H9 (cell line): ENCODE measurements around the gene ULK2. TPM values are rescaled to one million over a fixed set of nuclear protein-coding genes. Genes with fewer than 3 reads are reported as not detected.

Source experiments
- DNase-seq: peaks from one replicate; pipeline ENCODE4 v3.0.0-alpha.2; 2017
- H2AFZ ChIP-seq: one replicate; pipeline ENCODE4 v1.6.1; 2013; ENCODE audit warnings: mild to moderate bottlenecking, low read length, control low read depth, moderate library complexity
- H2AK5ac ChIP-seq: 2 replicates; pipeline ENCODE4 v1.6.1; 2013; ENCODE audit warnings: low read length, control low read depth, mixed read lengths; ENCODE audit not compliant: insufficient read length
- H2BK120ac ChIP-seq: one replicate; pipeline ENCODE4 v1.6.1; 2013; ENCODE audit warnings: low read depth, mild to moderate bottlenecking, low read length, control low read depth, inconsistent platforms; ENCODE audit not compliant: poor library complexity, severe bottlenecking
- H2BK12ac ChIP-seq: 2 replicates; pipeline ENCODE4 v1.6.1; 2013; ENCODE audit warnings: low read length, control low read depth, mixed read lengths, low read depth; ENCODE audit not compliant: insufficient read length
- H2BK15ac ChIP-seq: 2 replicates; pipeline ENCODE4 v1.6.1; 2013; ENCODE audit warnings: low read depth, low read length, control low read depth
- H2BK20ac ChIP-seq: one replicate; pipeline ENCODE4 v1.6.1; 2013; ENCODE audit warnings: low read depth, mild to moderate bottlenecking, low read length, control low read depth, inconsistent platforms; ENCODE audit not compliant: poor library complexity, severe bottlenecking
- H2BK5ac ChIP-seq: 2 replicates; pipeline ENCODE4 v1.6.1; 2013; ENCODE audit warnings: low read length, control low read depth, mixed read lengths; ENCODE audit not compliant: insufficient read length
- H3K14ac ChIP-seq: 2 replicates; pipeline ENCODE4 v1.6.1; 2013; ENCODE audit warnings: low read length, control low read depth; ENCODE audit not compliant: insufficient read depth
- H3K18ac ChIP-seq: 2 replicates; pipeline ENCODE4 v1.6.1; 2013; ENCODE audit warnings: low read depth, mild to moderate bottlenecking, mixed read lengths, low read length, control low read depth; ENCODE audit not compliant: insufficient read length
- H3K23ac ChIP-seq: 2 replicates; pipeline ENCODE4 v1.6.1; 2013; ENCODE audit warnings: low read length, control low read depth, mixed read lengths, low read depth; ENCODE audit not compliant: insufficient read length
- H3K23me2 ChIP-seq: 2 replicates; pipeline ENCODE4 v1.6.1; 2013; ENCODE audit warnings: low read depth, mild to moderate bottlenecking, mixed read lengths, low read length, control low read depth; ENCODE audit not compliant: insufficient read length, poor library complexity, severe bottlenecking
- H3K27ac ChIP-seq: 2 replicates; pipeline ENCODE4 v1.5.1; 2013; ENCODE audit warnings: low read length, control low read depth, mixed read lengths, low read depth; ENCODE audit not compliant: insufficient read length
- H3K27me3 ChIP-seq: 2 replicates; pipeline ENCODE4 v1.6.1; 2013; ENCODE audit warnings: low read length, control low read depth, inconsistent platforms; ENCODE audit not compliant: insufficient read depth
- H3K4ac ChIP-seq: 2 replicates; pipeline ENCODE4 v1.6.1; 2013; ENCODE audit warnings: low read depth, mild to moderate bottlenecking, control low read depth, inconsistent platforms, low read length, moderate library complexity
- H3K4me1 ChIP-seq: 2 replicates; pipeline ENCODE4 v1.6.1; 2013; ENCODE audit warnings: low read length, control low read depth, inconsistent platforms; ENCODE audit not compliant: insufficient read depth
- H3K4me2 ChIP-seq: 2 replicates; pipeline ENCODE4 v1.6.1; 2013; ENCODE audit warnings: low read length, control low read depth, mixed read lengths; ENCODE audit not compliant: insufficient read length, insufficient read depth
- H3K56ac ChIP-seq: 2 replicates; pipeline ENCODE4 v1.6.1; 2013; ENCODE audit warnings: low read depth, mild to moderate bottlenecking, mixed read lengths, low read length, control low read depth; ENCODE audit not compliant: insufficient read length
- H3K79me1 ChIP-seq: 2 replicates; pipeline ENCODE4 v1.6.1; 2013; ENCODE audit warnings: low read depth, mild to moderate bottlenecking, moderate library complexity, low read length, control low read depth, inconsistent platforms; ENCODE audit not compliant: insufficient read depth, poor library complexity, severe bottlenecking
- H3K79me2 ChIP-seq: 2 replicates; pipeline ENCODE4 v1.6.1; 2013; ENCODE audit warnings: low read length, control low read depth, inconsistent platforms; ENCODE audit not compliant: insufficient read depth
- H3K9ac ChIP-seq: 2 replicates; pipeline ENCODE4 v1.6.1; 2013; ENCODE audit warnings: low read length, control low read depth, mixed read lengths; ENCODE audit not compliant: insufficient read length; ENCODE audit errors: extremely low read depth
- H3K9me3 ChIP-seq: one replicate; pipeline ENCODE4 v1.6.1; 2013; ENCODE audit warnings: low read depth, low read length, inconsistent platforms; ENCODE audit not compliant: control insufficient read depth
- H3T11ph ChIP-seq: one replicate; pipeline ENCODE4 v1.6.1; 2013; ENCODE audit warnings: mild to moderate bottlenecking, low read length, control low read depth, inconsistent platforms
- H4K20me1 ChIP-seq: one replicate; pipeline ENCODE4 v1.6.1; 2013; ENCODE audit not compliant: control insufficient read depth, insufficient read length, insufficient read depth
- H4K5ac ChIP-seq: 2 replicates; pipeline ENCODE4 v1.6.1; 2013; ENCODE audit warnings: low read depth, mild to moderate bottlenecking, mixed read lengths, low read length, control low read depth; ENCODE audit not compliant: insufficient read length
- H4K8ac ChIP-seq: replicated peaks from 2 replicates; pipeline ENCODE4 v1.6.1; 2013; ENCODE audit warnings: low read length, control low read depth, mixed read lengths, low read depth; ENCODE audit not compliant: insufficient read length
- H4K91ac ChIP-seq: 2 replicates; pipeline ENCODE4 v1.6.1; 2013; ENCODE audit warnings: low read depth, mild to moderate bottlenecking, moderate library complexity, mixed read lengths, low read length, control low read depth; ENCODE audit not compliant: insufficient read length
- H3K27ac Mint-ChIP-seq, 3 experiments: 2 replicates in 2 of 3; 3 replicates in 1 of 3; pipeline ENCODE4 v1.8.0; 2020 to 2021; ENCODE audit warnings: mixed read lengths in 3 of 3, mild to moderate bottlenecking in 1 of 3, moderate library complexity in 1 of 3
- H3K27me3 Mint-ChIP-seq: 2 replicates; pipeline ENCODE4 v1.8.0; 2021; ENCODE audit warnings: low read depth, mild to moderate bottlenecking, moderate library complexity, mixed read lengths
- H3K36me3 Mint-ChIP-seq, 3 experiments: 2 replicates in 2 of 3; 3 replicates in 1 of 3; pipeline ENCODE4 v1.8.0; 2020 to 2021; ENCODE audit warnings: low read depth in 3 of 3, mixed read lengths in 3 of 3; ENCODE audit not compliant: insufficient read depth in 1 of 3
- H3K4me1 Mint-ChIP-seq, 2 experiments: 2 replicates each; pipeline ENCODE4 v1.8.0; 2020; ENCODE audit warnings: mixed read lengths in 2 of 2
- H3K4me3 Mint-ChIP-seq, 2 experiments: 2 replicates in 1 of 2; 3 replicates in 1 of 2; pipeline ENCODE4 v1.8.0; 2020 to 2021; ENCODE audit warnings: mild to moderate bottlenecking in 2 of 2, mixed read lengths in 2 of 2, moderate library complexity in 1 of 2
- H3K9me3 Mint-ChIP-seq, 2 experiments: 2 replicates in 1 of 2; 3 replicates in 1 of 2; pipeline ENCODE4 v1.8.0; 2020; ENCODE audit warnings: mild to moderate bottlenecking in 2 of 2, mixed read lengths in 2 of 2, moderate library complexity in 1 of 2
- WGBS: extraction: QIAGEN DNeasy Blood & Tissue Kit; methylation state at CpG from one replicate; pipeline ENCODE4 v1.1.7; 2013; ENCODE audit warnings: missing lambda C conversion rate, low lambda C conversion rate, mixed read lengths; ENCODE audit not compliant: insufficient read length; ENCODE audit errors: extremely low coverage; 5-methylcytosine and 5-hydroxymethylcytosine counted together
- total RNA-seq: library from RNA; stranded (reverse); gene quantifications from 2 replicates; pipeline ENCODE4 v1.2.1, GENCODE V29; 2021
- TF ChIP-seq, protein P1 (sequence below): fragments of 200-600 bp; sonication (generic); conservative IDR thresholded peaks from 3 replicates; pipeline ENCODE4 v1.8.0; 2021; ENCODE audit warnings: antibody characterized with exemption, mild to moderate bottlenecking

The ULK2 gene
- total RNA-seq, 1 experiment from 2014 or later, result 11.5 TPM

DNA sequence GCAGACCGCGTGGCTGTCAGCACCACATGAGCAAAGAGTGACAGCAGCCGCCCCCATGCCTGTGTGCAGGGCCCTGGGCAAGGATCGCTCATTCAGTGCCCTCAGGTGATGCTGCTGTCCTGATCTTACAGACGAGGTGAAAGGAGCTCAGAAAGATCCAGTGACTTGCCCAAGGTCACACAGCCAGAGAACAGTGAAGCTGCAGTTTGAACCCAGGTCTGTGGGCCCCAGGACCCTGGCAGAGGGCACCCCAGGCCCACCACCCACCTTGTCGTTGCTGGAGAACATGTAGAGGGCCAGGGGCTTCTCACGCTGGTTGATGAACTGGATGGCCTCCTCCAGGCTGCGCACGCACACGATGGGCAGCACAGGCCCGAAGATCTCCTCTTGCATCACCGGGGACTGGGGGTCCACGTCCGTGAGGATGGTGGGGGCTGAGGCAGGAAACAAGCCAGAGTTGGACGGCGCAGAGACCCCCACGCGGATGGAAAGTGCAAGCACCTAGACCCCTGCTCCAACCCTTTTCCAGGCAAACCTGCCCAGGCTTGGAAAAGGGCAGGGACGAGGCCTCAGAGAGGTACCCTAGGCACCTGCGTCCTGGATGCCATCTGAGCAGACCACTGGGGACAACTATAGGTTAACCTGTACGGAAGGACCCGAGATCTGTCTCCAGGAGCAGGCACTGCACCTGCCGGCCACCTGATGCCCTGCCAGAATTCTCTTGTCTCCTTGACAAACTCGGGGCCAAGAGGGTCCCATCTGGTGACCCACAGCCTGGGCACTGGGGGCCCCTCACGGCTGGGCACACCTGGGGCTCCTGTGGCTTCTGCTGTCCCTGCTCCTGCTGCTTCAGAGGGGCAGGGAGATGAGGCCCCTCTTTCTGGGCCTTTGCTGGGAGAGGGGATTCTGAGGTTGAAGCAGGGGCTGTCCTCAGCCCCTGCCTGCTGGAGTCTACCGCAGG, 128.2 kb downstream of the ULK2 start:
- H2BK20ac ChIP-seq, result no peak overlapping the region
- H2BK15ac ChIP-seq, result no peak overlapping the region
- no peak overlapping the region for H3K56ac ChIP-seq
- H3K79me2 ChIP-seq, result no peaks in the 10 kb centered on the region
- no peak overlapping the region for H2AFZ ChIP-seq
- no peak overlapping the region for H2BK120ac ChIP-seq
- TF ChIP-seq, protein P1, sequence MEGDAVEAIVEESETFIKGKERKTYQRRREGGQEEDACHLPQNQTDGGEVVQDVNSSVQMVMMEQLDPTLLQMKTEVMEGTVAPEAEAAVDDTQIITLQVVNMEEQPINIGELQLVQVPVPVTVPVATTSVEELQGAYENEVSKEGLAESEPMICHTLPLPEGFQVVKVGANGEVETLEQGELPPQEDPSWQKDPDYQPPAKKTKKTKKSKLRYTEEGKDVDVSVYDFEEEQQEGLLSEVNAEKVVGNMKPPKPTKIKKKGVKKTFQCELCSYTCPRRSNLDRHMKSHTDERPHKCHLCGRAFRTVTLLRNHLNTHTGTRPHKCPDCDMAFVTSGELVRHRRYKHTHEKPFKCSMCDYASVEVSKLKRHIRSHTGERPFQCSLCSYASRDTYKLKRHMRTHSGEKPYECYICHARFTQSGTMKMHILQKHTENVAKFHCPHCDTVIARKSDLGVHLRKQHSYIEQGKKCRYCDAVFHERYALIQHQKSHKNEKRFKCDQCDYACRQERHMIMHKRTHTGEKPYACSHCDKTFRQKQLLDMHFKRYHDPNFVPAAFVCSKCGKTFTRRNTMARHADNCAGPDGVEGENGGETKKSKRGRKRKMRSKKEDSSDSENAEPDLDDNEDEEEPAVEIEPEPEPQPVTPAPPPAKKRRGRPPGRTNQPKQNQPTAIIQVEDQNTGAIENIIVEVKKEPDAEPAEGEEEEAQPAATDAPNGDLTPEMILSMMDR, result no peak
- no peak overlapping the region for H4K5ac ChIP-seq
- no peak for DNase-seq
- no peak overlapping the region for H4K8ac ChIP-seq
- H3K27me3 ChIP-seq, result no peaks in the 10 kb centered on the region
- Mint-ChIP-seq H3K9me3 (no peaks in the 10 kb centered on the region), H3K4me3 (no peak overlapping the region), H3K36me3 (no peaks in the 10 kb centered on the region), H3K27me3 (peaks cover 3% of the 10 kb centered on the region; the same call in 1 of the 2 replicates), H3K27ac (no peak overlapping the region; a peak in 1 of 7 replicates), H3K4me1 (peaks cover 0 to 3% of the 10 kb centered on the region in 2 experiments; a peak in 1 of 4 replicates)
- H4K91ac ChIP-seq, result no peak overlapping the region
- no peak overlapping the region; the same call in 1 of the 2 replicates for H3K14ac ChIP-seq
- no peak overlapping the region for H3K23ac ChIP-seq
- no peaks in the 10 kb centered on the region for H4K20me1 ChIP-seq
- no peak overlapping the region for H2BK5ac ChIP-seq
- no peak overlapping the region for H3K4me2 ChIP-seq
- H3K23me2 ChIP-seq, result peaks cover 2% of the 10 kb centered on the region
- no peak overlapping the region for H3K9ac ChIP-seq
- H3K9me3 ChIP-seq, result no peaks in the 10 kb centered on the region
- H2BK12ac ChIP-seq, result no peak overlapping the region
- no peak overlapping the region for H2AK5ac ChIP-seq
- no peak overlapping the region for H3T11ph ChIP-seq
- H3K18ac ChIP-seq, result no peak overlapping the region
- no peak overlapping the region for H3K27ac ChIP-seq
- no peaks in the 10 kb centered on the region for H3K79me1 ChIP-seq
- no peaks in the 10 kb centered on the region for H3K4me1 ChIP-seq
- no CpG with 5 or more reads among the region's 26 CpGs for WGBS
- no peak overlapping the region for H3K4ac ChIP-seq
